ENCODE data around the gene FURIN.
"Not testable (repeated sequence)": the region's sequence is repeated elsewhere in the genome, so short reads cannot be mapped to it uniquely, and the experiment has no call there.

Gene FURIN

GRCh38 chr15:90883526-90883975, 15.2 kb downstream of the FURIN start:
- DNase-seq (ENCODE audit: low spot score): no peak

- DNase-seq (ENCODE audit: low spot score): no peak
These were observed 15.8 kb downstream of the FURIN start, which contains the start of gene FES for GRCh38 chr15:90883976-90884718. Gene FES (plus strand): TSS chr15:90884504. CDS start chr15:90885046, 542 bp downstream.

- no peak for DNase-seq (ENCODE audit: low spot score)
These were observed 16.5 kb downstream of the FURIN start for GRCh38 chr15:90884719-90885431.

DNA sequence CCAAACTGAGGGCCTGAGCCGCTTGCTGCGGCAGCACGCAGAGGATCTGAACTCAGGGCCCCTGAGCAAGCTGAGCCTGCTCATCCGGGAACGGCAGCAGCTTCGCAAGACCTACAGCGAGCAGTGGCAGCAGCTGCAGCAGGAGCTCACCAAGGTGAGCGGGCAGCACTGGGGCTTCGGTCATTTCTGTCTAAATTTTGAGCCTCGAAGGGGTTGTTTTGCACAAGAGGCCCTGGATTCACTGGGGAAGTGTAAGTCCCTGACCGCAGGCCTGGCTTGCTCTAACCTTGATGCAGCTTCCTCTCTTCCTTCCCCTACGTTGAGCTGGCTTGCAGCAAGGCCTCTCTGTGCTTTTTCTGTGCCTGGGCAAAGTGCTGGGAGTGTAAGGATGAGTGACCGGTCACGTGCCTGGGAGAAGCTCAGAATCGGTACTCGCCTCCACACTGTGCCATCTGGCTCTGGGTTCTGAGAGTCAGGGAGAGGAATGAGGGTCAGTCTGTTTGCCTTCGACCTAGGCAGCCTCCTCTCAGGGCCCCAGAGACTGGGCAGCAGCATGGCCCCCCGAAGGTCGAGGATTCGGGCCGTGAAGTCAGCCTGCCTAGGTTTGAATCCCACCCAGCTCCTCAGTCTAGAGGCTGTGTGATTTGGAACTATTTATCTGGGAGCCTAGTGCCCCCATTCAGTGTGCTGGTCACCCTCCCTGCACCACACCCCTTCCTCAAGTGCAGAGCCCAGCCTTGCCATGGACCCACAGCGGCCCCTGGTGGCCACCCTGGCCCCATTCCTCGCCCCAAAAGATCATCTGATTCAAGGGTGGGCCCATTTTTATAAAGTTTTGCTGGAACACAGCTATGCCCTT, 17.3 kb downstream of the FURIN start:
- DNase-seq (ENCODE audit: low spot score): peak; percentile 55

DNA sequence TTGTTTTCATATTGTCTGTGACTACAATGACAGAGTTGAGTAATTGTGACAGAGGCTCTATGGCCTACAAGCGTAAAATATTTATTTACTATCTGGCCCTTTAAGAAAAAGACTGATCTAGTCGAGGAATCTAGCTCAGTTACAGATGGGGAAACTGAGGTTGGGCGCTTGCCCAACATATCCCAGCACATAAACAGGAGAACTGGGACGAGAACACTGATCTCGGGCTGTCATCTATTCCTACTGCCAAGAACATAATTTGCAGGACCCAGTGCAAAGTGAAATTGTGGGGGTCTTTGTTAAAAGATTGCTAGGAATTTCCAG, 17.9 kb downstream of the FURIN start:
- DNase-seq (ENCODE audit: low spot score): no peak

DNA sequence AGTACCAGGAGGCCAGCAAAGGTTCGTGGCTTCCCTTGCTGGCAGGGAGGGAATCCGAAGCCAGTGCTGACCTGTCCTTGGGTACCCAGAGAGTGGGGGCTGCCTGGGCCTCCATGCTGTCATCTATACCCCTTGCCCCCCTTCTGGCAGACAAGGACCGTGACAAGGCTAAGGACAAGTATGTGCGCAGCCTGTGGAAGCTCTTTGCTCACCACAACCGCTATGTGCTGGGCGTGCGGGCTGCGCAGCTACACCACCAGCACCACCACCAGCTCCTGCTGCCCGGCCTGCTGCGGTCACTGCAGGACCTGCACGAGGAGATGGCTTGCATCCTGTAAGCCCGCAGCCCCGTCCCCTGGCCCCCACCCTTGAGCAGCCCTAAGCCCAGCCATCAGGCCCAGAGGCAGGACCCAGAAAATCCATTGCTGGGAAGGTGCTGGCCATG, 18.7 kb downstream of the FURIN start:
- DNase-seq (ENCODE audit: low spot score): no peak

GRCh38 chr15:90889313-90889730, 20.9 kb downstream of the FURIN start:
- DNase-seq (ENCODE audit: low spot score): no peak

- DNase-seq (ENCODE audit: low spot score): no peak
These were observed 21.5 kb downstream of the FURIN start for GRCh38 chr15:90889736-90890456.

- no peak for DNase-seq (ENCODE audit: low spot score)
These were observed 22.5 kb downstream of the FURIN start for GRCh38 chr15:90890839-90891238.

GRCh38 chr15:90891346-90891949, 23.1 kb downstream of the FURIN start:
- DNase-seq (ENCODE audit: low spot score): no peak

DNA sequence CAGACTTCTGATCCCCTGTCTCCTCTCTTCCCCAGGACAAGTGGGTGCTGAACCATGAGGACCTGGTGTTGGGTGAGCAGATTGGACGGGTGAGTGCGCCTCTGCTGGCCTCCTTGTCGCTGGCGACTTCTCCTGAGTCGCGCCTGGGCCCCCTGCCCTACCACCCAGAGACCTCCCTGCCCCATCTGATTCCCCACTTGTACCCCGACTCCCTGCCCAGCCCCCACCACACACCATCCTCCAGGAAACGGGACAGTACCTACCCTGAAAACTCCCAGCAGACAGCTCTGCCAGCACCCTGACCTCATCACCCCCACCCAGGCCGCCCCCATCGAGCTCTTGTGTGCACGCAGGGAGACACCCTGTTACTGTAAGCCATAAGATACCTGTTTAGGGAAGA, 23.6 kb downstream of the FURIN start:
- DNase-seq (ENCODE audit: low spot score): no peak

GRCh38 chr15:90892498-90893174, 24.2 kb downstream of the FURIN start:
- no peak for DNase-seq (ENCODE audit: low spot score)

DNA sequence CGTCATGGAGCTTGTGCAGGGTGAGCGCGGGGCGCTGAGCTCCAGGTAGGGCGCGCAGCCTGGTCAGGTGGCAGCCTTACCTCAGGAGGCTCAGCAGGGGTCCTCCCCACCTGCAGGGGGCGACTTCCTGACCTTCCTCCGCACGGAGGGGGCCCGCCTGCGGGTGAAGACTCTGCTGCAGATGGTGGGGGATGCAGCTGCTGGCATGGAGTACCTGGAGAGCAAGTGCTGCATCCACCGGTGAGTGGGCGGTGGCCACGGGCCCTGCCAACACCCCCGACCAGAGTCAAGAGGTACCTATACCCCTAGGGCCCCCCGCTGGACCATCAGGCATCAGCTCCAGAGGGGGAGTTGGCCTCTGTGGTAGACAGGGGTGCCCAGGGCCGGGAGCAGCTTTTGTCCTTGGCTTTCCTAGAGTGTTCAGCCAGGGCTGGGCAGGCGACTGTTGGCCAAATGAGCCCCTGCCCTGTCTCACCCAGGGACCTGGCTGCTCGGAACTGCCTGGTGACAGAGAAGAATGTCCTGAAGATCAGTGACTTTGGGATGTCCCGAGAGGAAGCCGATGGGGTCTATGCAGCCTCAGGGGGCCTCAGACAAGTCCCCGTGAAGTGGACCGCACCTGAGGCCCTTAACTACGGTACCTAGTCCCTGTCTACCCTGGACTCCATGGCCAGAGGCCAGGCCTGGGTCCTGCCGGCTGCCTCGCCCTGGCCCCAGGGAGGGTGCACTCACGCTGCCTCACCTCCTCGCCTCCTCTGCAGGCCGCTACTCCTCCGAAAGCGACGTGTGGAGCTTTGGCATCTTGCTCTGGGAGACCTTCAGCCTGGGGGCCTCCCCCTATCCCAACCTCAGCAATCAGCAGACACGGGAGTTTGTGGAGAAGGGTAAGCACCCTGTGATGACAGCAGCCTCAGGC, 25.0 kb downstream of the FURIN start:
- no peak for DNase-seq (ENCODE audit: low spot score)

- no peak for DNase-seq (ENCODE audit: low spot score)
These were observed 27.3 kb downstream of the FURIN start for GRCh38 chr15:90895571-90896117.

DNA sequence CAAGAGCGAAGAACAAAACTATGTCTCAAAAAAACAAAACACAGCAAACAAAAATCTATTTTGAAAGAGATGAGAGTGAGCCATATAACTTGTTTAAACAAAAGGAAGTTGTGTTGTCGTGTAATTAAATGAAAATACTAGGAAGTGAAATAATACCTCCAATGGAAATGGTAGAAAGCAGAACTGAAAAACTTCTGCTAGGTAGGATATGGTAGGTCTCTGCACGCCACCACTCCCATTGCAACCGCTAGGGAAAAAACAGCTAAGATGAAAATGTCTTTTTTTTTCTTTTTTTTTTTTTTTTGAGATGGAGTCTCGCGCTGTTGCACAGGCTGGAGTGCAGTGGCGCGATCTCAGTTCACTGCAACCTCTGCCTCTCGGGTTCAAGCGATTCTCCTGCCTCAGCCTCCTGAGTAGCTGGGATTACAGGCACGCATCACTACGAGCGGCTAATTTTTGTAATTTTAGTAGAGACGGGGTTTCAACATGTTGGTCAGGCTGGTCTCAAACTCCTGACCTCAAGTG, 28.8 kb downstream of the FURIN start:
- DNase-seq (ENCODE audit: low spot score): not testable (repeated sequence)

DNA sequence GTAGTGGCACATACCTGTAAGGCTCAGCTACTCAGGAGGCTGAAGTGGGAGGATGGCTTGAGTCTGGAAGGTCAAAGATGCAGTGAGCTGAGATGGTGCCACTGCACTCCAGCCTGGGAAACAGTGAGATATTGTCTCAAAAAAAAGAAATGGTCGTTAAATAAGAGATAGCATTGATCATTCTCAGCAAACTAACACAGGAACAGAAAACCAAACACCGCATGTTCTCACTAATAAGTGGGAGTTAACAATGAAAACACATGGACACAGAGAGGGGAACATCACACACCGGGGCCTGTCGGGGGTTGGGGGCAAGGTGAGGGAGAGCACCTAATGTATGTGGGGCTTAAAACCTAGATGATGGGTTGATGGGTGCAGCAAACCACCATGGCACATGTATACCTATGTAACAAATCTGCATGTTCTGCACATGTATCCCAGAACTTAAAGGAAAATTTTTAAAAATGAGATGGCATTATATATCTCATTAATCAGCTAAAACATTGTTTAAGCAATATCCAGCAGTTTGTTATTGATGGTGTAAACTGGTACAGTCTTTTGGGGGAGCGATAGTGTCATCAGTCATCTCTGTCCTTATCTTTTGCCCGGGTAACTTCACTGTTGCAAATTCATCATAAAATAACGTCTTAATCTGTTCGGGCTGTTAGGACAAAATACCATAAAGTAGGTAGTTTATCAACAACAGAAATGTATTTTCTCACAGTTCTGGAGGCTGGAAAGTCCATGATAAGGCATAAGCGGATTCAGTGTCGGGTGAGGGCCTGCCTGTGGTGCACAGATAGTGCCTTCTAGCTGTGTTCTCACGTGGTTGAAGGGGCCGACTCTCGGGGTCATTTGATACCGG, 33.0 kb downstream of the FURIN start:
- DNase-seq (ENCODE audit: low spot score): no peak

- DNase-seq (ENCODE audit: low spot score): peak; percentile 89
These were observed 33.9 kb downstream of the FURIN start for GRCh38 chr15:90902040-90902839.

Measured in LoVo (cell line).